Adrenal gland (tissue), 12 donors: ENCODE data around the gene MIEF1. TPM values are rescaled to one million over a fixed set of nuclear protein-coding genes. Genes with fewer than 3 reads are reported as not detected.

Experiments used
- DNase-seq, 7 donors: peaks; one replicate each; pipeline ENCODE4 v3.0.0-alpha.2; 2019 to 2020
- H3K27ac ChIP-seq, 5 donors: fragments of 200-600 bp; sonication (generic) in 4 of 5; 1 replicate in 3 of 5; 2 replicates in 2 of 5; pipeline versions ENCODE4 v1.5.1 to v1.8.0; 2016 to 2020; ENCODE audit warnings: mild to moderate bottlenecking in 1 of 5
- H3K27me3 ChIP-seq: fragments of 200-600 bp; 2 replicates; pipeline ENCODE4 v1.8.0; 2021
- H3K36me3 ChIP-seq, 2 donors: fragments of 200-600 bp; replicated peaks in 1 of 2; 1 replicate in 1 of 2; 2 replicates in 1 of 2; pipeline versions ENCODE4 v1.5.1 to v1.8.0; 2018 to 2022
- H3K4me1 ChIP-seq, 2 donors: fragments of 200-600 bp; replicated peaks in 1 of 2; 1 replicate in 1 of 2; 2 replicates in 1 of 2; pipeline versions ENCODE4 v1.5.1 to v1.8.0; 2018 to 2021
- H3K4me3 ChIP-seq, 4 donors: fragments of 200-600 bp; sonication (generic) in 3 of 4; one replicate each; pipeline ENCODE4 v1.5.1; 2016 to 2018
- H3K9me3 ChIP-seq, 3 donors: fragments of 200-600 bp; sonication (generic) in 1 of 3; replicated peaks in 1 of 3; 1 replicate in 2 of 3; 2 replicates in 1 of 3; pipeline versions ENCODE4 v1.5.1 to v1.8.0; 2016 to 2021
- CTCF ChIP-seq, 6 experiments: fragments of 450-650 bp in 4 of 6; fragments of 200-600 bp in 2 of 6; sonication (generic) in 1 of 6; IDR thresholded peaks; 1 replicate in 5 of 6; 2 replicates in 1 of 6; pipeline versions ENCODE4 v1.5.1 to v1.8.0; 2016 to 2021; ENCODE audit warnings: antibody characterized with exemption in 6 of 6, mild to moderate bottlenecking in 2 of 6, moderate library complexity in 1 of 6
- POLR2A ChIP-seq, 2 donors: fragments of 450-650 bp; IDR thresholded peaks; one replicate each; pipeline ENCODE4 v1.6.1; 2017; ENCODE audit warnings: antibody characterized with exemption in 2 of 2, mild to moderate bottlenecking in 2 of 2, moderate library complexity in 1 of 2
- WGBS, 4 donors: extraction: QIAGEN DNeasy Blood & Tissue Kit in 2 of 4; methylation state at CpG; one replicate each; pipeline versions ENCODE4 v1.1.5 to v1.1.7; 2013 to 2017; 5-methylcytosine and 5-hydroxymethylcytosine counted together
- intact Hi-C, 2 donors: fragments of 100-400 bp; cut with DNase I; formaldehyde crosslinking; loops; one replicate each; pipeline versions ENCODE4 v1.14.1 to v1.15.0; 2022 to 2023
- polyA plus RNA-seq, 3 donors: library from polyadenylated mRNA; stranded (reverse); fragments of 200-250 nt in 2 of 3; fragments of 350-450 nt in 1 of 3; fragmentation: Illumina TruSeq in 1 of 3; extraction: RNeasy Lipid Tissue Mini Kit (QIAGEN cat#74804) in 1 of 3; gene quantifications; one replicate each; pipeline ENCODE4 v1.2.3, GENCODE V29; 2013 to 2014
- total RNA-seq, 9 donors: library from RNA; depleted of rRNA in 4 of 9; stranded (reverse); fragments of >200 nt in 4 of 9; fragments of 120-200 nt in 1 of 9; fragmentation: NEBNext Ultra II Directional in 1 of 9; extraction: Animal tissue kit (Norgen Biotek cat#: 25700) in 1 of 9; gene quantifications; one replicate each; pipeline versions ENCODE4 v1.1.0 to v1.2.4, GENCODE V29; 2013 to 2023
- donor health status: healthy with polysubstance abuse.
- donor health status: Bipolar disorder and iron deficiency.
- donor health status: DM: yes; HTN: yes; CAD: no.
- donor health status: DM: no; HTN: no; CAD: no.
- donor health status: DM: no; HTN: no; CAD: no.
- donor health status: DM: yes; HTN: yes; CAD: no.

The MIEF1 gene
- total and polyA plus RNA-seq, 12 donors: 5.1 to 44.2 (median 26.7) TPM

- TF ChIP-seq CTCF (IDR thresholded peaks at IDR 0.05) (no peak), POLR2A (IDR thresholded peaks at IDR 0.05) (no peak)
- Histone ChIP-seq H3K4me1 (peaks cover 0 to 5% of the 10 kb centered on the region in 2 donors), H3K27ac (no peak overlapping the region), H3K9me3 (no peaks in the 10 kb centered on the region), H3K36me3 (no peaks in the 10 kb centered on the region), H3K27me3 (no peaks in the 10 kb centered on the region), H3K4me3 (no peak overlapping the region)
- WGBS, 4 donors: 38 to 42% (median 39%) methylated on average over 9 to 13 of the region's 13 CpGs
- intact Hi-C loops: loop anchor here (5.0 to 10.0 kb wide), 4 partner anchors 37 to 315 kb away; no protein-coding TSS in a partner anchor
- peak; percentile 78 to 93 (median 87) for DNase-seq
Observed at GRCh38 chr22:39490135-39490798, 11.8 kb upstream of the MIEF1 start.

GRCh38 chr22:39490966-39491680, 11.0 kb upstream of the MIEF1 start:
- no peaks in the 10 kb centered on the region for H3K9me3 ChIP-seq
- no peak for DNase-seq
- intact Hi-C loops: loop anchor here (5.0 to 10.0 kb wide), 4 partner anchors 36 to 316 kb away; no protein-coding TSS in a partner anchor
- H3K4me3 ChIP-seq: no peak overlapping the region
- no peaks in the 10 kb centered on the region for H3K36me3 ChIP-seq
- no peaks in the 10 kb centered on the region for H3K27me3 ChIP-seq
- no peak for TF ChIP-seq CTCF (IDR thresholded peaks at IDR 0.05)
- TF ChIP-seq POLR2A (IDR thresholded peaks at IDR 0.05): no peak
- WGBS, 4 donors: 71 to 75% (median 72%) methylated on average over 6 to 9 of the region's 9 CpGs
- H3K27ac ChIP-seq: no peak overlapping the region
- peaks cover 0 to 5% of the 10 kb centered on the region in 2 donors for H3K4me1 ChIP-seq

GRCh38 chr22:39491696-39492095, 10.4 kb upstream of the MIEF1 start:
- no peak for TF ChIP-seq CTCF (IDR thresholded peaks at IDR 0.05)
- TF ChIP-seq POLR2A (IDR thresholded peaks at IDR 0.05): no peak
- WGBS, 4 donors: 72 to 86% (median 75%) methylated on average over 6 of the region's 6 CpGs
- DNase-seq: no peak
- Histone ChIP-seq H3K9me3 (no peaks in the 10 kb centered on the region), H3K27ac (no peak overlapping the region), H3K4me1 (peaks cover 0 to 10% of the 10 kb centered on the region in 2 donors), H3K27me3 (no peaks in the 10 kb centered on the region), H3K4me3 (no peak overlapping the region), H3K36me3 (no peaks in the 10 kb centered on the region)
- intact Hi-C loops: loop anchor here (5.0 to 10.0 kb wide), 4 partner anchors 36 to 317 kb away; no protein-coding TSS in a partner anchor

- no peak for DNase-seq
- Histone ChIP-seq H3K27ac (no peak overlapping the region), H3K4me3 (no peak overlapping the region), H3K36me3 (no peaks in the 10 kb centered on the region), H3K4me1 (peaks cover 0 to 11% of the 10 kb centered on the region in 2 donors), H3K27me3 (no peaks in the 10 kb centered on the region), H3K9me3 (no peaks in the 10 kb centered on the region)
- intact Hi-C loops: loop anchor here (5.0 to 10.0 kb wide), 4 partner anchors 35 to 317 kb away; no protein-coding TSS in a partner anchor
- 63 to 75% (median 67%) methylated on average over 3 of the region's 3 CpGs for WGBS, 4 donors
- TF ChIP-seq CTCF (IDR thresholded peaks at IDR 0.05) (no peak), POLR2A (IDR thresholded peaks at IDR 0.05) (no peak)
Observed at GRCh38 chr22:39492186-39492585, 9.9 kb upstream of the MIEF1 start.
